ENCODE data around the gene NCEH1. TPM values are rescaled to one million over a fixed set of nuclear protein-coding genes. Genes with fewer than 3 reads are reported as not detected.

The NCEH1 gene
- total and polyA plus RNA-seq, 2 of the 13 experiments (the other 11 are each of a cell fraction or from before 2014, with no cell fraction given): 12.9 to 21.4 TPM

GRCh38 chr3:172617976-172618375 lies 92.9 kb downstream of the NCEH1 start (continued):
- TF ChIP-seq ZNF574 (CRISPR knock-in tag; IDR thresholded peaks at IDR 0.05) (no peak), PTBP1 (IDR thresholded peaks at IDR 0.05; ENCODE audit: low read depth, low read length, poor library complexity, severe bottlenecking) (no peak)

GRCh38 chr3:172617013-172617706 lies 93.7 kb downstream of the NCEH1 start:
- Histone ChIP-seq H3K27me3 (ENCODE audit: control insufficient read depth in 1 of 2, insufficient read depth in 2 of 2, low read length in 2 of 2) (no peaks in the 10 kb centered on the region), H3K27ac (ENCODE audit: extremely low read length, insufficient read depth, low read length) (peak overlapping the region; percentile 47), H3K4me1 (ENCODE audit: insufficient read depth, low read length) (peaks cover 52% of the 10 kb centered on the region), H3K36me3 (replicated peaks in 1 of 2; ENCODE audit: control insufficient read depth in 1 of 2, insufficient read depth in 2 of 2, low read length in 2 of 2) (no peaks in the 10 kb centered on the region), H3K9me3 (ENCODE audit: low read length) (no peaks in the 10 kb centered on the region), H4K20me1 (ENCODE audit: insufficient read depth, low read length) (no peaks in the 10 kb centered on the region), H3K4me2 (ENCODE audit: low read depth, low read length) (peak overlapping the region; percentile 45), H3K79me2 (ENCODE audit: insufficient read depth, low read length) (no peaks in the 10 kb centered on the region), H2AFZ (ENCODE audit: low read length) (no peak overlapping the region), H3K4me3 (replicated peaks in 1 of 3; ENCODE audit: insufficient read depth in 1 of 3, low read depth in 2 of 3, low read length in 3 of 3) (no peak overlapping the region), H3K9ac (ENCODE audit: insufficient read depth, low read depth, low read length) (no peak overlapping the region)
- ATAC-seq: peak; percentile 31
- FAIRE-seq: no peak
- POLR2A ChIA-PET: interaction anchor here (1.0 to 2.2 kb wide), 3 partner anchors 16 to 64 kb away, joined by 5 to 7 read pairs (median 5); no protein-coding TSS in a partner anchor
- DNase-seq (ENCODE audit: low spot score): peak; percentile 61
- no TSS peak for BruUV-seq (replicated peaks)
- CTCF ChIA-PET (ENCODE audit: low intra/inter-chr PET ratio, low total read pairs): no interaction called here
- intact Hi-C loops (cut with micrococcal nuclease; ENCODE audit: unreplicated experiment): no loop called here
- in situ Hi-C loops (cut with HindIII; ENCODE audit: extremely low pct_ligation_motif_present, low pct_unique_long_range_greater_than_20kb): no loop called here
- WGBS (ENCODE audit: low lambda C conversion rate): 66% methylated on average over 6 of the region's 6 CpGs
- no peak for TF ChIP-seq KDM4B (CRISPR knock-in tag; IDR thresholded peaks at IDR 0.05)
- TF ChIP-seq ZBTB14 (CRISPR knock-in tag; IDR thresholded peaks at IDR 0.05): no peak
- peak in 1 of 2 experiments; percentile 26; a peak in 1 of 4 replicates for TF ChIP-seq EP300 (IDR thresholded peaks at IDR 0.05; ENCODE audit: low read depth in 2 of 2, low read length in 2 of 2)
- no peak for TF ChIP-seq EP300 (CRISPR knock-in tag; IDR thresholded peaks at IDR 0.05; ENCODE audit: borderline replicate concordance)
- TF ChIP-seq POGK (CRISPR knock-in tag; conservative IDR thresholded peaks at IDR 0.05): 0 out of 2 replicates have a peak, but pooled peaks have one; percentile 70
- TF ChIP-seq ATRX (CRISPR knock-in tag; IDR thresholded peaks at IDR 0.05; ENCODE audit: borderline replicate concordance): no peak
- no peak for TF ChIP-seq ZSCAN9 (CRISPR knock-in tag; IDR thresholded peaks at IDR 0.05; ENCODE audit: borderline replicate concordance)
- TF ChIP-seq ZNF569 (CRISPR knock-in tag; IDR thresholded peaks at IDR 0.05; ENCODE audit: borderline replicate concordance): no peak
- no peak for TF ChIP-seq SIN3B (IDR thresholded peaks at IDR 0.05; ENCODE audit: low read length)
- TF ChIP-seq REST (IDR thresholded peaks at IDR 0.05; ENCODE audit: borderline replicate concordance in 1 of 2, low read depth in 1 of 2, low read length in 2 of 2): no peak
